HT-29 (cell line): Measurements from ENCODE around the gene C10orf95. TPM values are rescaled to one million over a fixed set of nuclear protein-coding genes. Genes with fewer than 3 reads are reported as not detected.
A peak's percentile ranks its signal among the peaks of the same experiment; 100 is the strongest.
"Not testable (repeated sequence)": the region's sequence is repeated elsewhere in the genome, so short reads cannot be mapped to it uniquely, and the experiment has no call there.

Experiments
- DNase-seq: peaks from one replicate; pipeline ENCODE4 v3.0.0-alpha.2; 2015; ENCODE audit warnings: low spot score
- total RNA-seq: library from RNA; depleted of rRNA; stranded (reverse); fragments of >200 nt; shearing (Covaris generic); gene quantifications from 2 replicates; pipeline ENCODE4 v1.2.3, GENCODE V29; 2014

Gene C10orf95
- total RNA-seq, 1 experiment from 2014 or later: 4.5 TPM

DNA sequence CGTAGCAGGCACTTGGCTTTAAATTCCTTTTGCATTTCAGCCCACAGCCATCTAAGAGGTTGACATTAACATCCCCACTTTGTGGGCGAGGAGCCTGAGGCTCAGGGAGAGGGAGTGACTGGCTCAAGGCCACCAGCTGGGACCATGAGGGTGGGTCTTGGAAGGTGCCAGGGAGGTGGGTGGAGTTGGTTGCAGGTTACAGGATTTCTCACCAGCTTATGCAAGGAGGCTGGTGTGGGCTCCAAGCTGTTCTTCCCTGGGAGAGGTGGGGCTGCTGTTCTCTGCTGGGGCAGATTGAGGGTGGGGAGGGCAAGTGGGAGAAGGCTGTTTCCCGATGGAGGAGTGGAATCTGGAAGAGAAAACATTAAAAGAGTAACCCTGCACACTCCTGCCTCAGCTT, 14.1 kb upstream of the C10orf95 start:
- DNase-seq: no peak

DNA sequence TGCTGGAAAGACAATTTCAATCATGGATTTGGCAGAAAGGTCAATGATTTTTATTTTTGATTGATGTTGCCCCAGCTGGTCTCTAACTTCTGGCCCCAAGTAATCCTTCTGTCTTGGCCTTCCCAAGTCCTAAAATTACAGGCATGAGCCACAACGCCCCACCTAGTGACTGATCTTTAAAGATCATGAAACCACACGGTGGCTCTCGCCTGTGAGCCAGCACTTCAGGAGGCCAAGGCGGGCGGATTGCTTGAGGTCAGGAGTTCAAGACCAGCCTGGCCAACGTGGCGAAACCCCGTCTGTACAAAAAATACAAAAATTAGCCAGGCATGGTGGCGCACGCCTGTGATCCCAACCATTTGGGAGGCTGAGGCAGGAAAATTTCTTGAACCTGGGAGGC, 12.6 kb upstream of the C10orf95 start:
- no peak for DNase-seq

DNA sequence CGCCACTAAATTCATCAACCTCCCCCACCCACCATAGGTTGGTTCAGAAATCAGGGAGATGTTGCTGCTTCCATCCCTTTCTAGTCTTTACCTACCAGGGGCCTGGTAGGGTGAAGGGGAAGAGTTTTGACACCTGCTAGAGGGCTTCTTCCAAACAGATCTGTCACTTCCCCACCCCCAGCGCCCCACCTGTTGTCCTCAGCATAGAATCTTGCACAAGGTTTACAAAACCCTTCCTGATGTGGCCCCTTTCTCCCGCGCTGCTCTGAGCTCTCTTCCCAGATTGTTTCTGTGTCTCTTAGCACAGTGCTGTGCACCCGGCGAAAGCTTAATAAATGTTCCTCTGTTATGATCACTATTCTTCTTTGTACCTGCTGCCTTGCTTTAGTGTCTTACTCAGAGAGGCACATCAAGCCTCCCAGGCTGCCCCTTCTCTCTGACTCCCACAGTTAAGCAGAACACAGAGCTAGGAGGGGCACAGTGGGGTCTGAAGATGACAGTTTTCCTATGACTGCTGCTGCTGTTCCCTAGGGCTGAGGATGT, 11.2 kb upstream of the C10orf95 start:
- no peak for DNase-seq

DNA sequence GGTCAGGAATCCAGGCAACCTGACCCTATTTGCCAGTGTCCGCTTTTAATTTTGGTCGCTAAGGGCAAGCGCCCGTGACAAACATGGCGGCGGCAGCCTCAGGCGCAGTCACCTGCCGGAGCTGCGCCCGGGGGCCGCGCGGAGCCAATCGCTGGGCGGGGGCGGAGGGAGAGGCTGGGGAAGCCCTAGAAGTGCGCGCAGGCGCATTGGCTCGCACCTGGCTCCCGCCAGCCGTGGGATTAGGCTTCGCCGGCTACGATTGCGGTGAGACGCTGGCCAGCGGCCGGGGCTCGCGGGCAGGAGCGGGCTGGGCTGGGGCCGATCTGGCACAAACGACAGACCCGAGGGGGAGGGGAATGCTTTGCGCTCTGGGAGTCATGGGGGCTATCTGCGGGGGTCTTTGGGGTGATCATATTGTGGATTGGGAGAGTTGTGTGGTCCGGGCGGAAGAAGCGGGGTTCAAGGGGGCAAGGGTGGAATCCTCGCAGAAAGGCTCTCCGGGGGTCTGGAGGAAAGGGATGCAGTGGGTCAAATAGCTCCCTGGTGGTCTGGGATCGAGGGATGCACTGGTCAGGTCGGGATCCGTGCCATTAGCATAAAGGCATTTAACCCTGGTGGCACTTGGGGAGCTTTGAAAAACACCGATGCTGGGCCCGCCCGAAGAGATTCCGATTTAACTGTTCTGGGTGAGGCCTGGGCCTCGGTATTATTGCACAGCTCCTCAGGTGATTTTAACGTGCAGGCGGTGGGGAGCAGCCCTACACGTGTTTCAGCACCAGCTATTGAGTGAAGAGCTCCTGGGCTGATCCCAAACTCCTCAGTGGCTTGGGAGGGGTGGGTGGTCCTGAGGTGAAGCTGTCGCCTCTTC, 10.1 kb upstream of the C10orf95 start:
- DNase-seq: peak; percentile 97

DNA sequence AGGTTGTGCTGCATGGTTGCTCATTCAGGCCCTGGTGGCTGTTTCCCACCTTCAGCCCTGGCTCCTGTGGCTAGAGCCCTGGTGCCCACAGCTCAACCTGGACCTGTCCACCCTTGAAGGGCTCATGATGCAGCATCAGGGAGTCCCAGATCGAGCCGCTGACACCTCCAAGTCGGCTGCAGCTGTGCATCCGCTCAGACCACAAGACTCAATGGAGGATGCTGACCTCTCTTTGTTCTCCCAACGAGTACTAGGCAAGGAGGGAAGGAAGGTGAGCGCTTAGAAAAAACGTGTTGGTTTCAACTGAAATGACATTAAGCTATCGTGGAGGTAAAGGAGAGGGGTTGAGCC, 9.5 kb upstream of the C10orf95 start:
- DNase-seq: no peak

DNA sequence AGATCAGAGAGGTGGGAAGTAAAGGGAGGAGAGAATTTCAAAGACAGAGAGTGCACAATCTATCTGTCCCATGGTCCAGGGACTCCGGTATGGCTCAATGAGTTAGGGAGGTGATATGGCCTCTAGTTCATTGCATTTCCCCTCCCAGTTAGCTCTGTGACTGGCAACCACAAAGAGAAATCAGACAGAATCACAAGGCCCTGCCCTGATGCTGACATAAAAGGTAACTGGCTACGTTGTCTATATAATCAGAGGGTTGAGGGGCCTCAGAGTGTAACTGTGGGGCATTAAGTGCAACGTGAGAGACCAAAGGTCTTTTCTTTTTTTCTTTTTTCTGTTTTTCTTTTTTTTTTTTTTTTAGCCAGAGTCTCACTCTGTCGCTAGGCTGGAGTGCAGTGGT, 7.3 kb upstream of the C10orf95 start:
- DNase-seq: no peak

DNA sequence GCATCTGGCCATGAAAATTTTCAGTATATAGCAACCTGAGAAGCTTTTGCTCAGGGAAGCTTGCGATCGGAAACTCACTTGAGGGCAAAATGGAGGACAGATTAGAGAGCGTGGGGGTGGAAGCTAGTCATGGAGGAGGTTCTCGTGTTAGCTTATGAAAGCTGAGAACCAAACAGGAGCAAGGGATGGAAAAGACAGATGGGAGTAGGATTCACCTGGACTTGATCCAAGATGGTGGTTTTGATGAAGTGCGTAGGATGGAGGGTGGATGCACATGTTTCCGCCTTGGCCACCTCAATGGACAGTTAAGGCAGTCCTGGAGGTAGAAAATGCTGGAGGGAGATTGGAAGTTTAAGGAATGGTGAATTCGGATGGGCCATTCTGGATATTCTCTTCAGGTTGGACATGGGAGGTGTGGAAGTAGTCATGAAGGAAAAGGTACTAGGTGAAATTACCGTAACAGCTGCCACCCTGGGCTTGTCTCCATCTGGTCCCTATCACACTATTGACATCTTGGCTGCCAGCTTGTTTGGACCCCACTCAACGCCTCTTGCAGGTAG, 6.3 kb upstream of the C10orf95 start:
- no peak for DNase-seq

DNA sequence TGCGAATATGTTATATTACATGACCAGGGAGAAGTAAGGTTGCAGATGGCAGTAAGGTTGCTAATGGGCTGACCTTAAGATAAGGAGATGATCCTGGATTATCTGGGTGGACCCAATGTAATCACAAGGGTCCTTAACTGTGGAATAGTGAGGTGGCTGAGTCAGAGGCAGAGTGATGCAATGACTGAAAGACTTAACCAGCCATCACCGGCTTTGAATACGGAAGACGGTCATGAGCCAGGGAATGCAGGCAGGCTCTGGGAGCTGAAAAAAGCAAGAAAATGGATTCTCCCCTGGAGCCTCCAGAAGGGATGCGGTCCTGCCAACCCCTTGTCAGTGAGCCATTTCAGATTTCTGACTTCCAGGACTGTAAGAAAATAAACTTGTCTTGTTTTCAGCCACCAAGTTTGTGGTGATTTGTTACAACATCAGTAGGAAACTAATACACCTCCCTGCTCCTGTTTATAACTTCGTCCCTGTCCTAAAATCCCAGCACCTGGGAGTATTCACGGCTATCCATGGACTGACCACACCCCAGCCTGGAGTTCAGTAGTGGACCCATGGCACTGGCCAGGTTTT, 4.6 kb upstream of the C10orf95 start:
- DNase-seq: no peak

DNA sequence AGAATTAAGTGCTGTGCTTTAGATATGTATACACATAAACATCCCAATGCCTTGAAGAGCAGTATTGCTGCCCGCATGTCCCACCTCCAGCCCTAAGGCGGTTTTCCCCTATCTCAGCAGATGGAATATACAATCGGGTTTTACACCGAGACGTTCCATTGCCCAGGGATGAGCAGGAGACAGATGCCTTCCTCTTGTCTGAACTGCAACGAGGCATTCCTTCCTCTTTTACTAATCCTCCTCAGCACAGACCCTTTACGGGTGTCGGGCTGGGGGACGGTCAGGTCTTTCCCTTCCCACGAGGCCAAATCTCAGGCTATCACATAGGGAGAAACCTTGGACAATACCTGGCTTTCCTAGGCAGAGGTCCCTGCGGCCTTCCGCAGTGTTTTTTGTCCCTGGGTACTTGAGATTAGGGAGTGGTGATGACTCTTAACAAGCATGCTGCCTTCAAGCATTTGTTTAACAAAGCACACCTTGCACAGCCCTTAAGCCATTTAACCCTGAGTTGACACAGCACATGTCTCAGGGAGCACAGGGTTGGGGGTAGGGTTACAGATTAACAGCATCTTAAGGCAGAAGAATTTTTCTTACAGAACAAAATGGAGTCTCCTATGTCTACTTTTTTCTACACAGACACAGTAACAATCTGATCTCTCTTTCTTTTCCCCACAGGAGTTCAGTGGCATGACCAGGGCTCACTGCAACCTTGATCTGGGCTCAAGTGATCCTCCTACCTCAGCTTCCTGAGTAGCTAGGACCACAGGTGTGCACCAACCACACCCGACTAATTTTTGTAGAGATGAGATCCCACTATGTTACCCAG, 3.5 kb upstream of the C10orf95 start:
- DNase-seq: not testable (repeated sequence)

DNA sequence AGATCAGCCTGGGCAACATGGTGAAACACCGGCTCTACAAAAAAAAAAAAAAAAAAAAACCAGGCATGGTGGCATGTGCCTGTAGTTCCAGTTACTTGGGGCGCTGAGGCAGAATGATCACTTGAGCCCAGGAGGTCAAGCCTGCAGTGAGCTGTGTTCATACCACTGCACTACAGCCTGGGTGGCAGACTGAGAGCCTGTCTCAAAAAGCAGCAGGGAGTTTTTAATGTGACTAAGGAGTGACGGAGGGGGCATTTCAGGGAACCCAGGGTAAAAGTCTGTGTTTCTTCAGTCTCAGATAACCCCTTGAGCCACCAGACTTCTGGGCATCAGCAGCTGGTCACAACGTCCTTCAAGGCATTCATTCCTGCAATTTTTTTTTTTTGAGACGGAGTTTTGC, 2.2 kb upstream of the C10orf95 start:
- no peak for DNase-seq

DNA sequence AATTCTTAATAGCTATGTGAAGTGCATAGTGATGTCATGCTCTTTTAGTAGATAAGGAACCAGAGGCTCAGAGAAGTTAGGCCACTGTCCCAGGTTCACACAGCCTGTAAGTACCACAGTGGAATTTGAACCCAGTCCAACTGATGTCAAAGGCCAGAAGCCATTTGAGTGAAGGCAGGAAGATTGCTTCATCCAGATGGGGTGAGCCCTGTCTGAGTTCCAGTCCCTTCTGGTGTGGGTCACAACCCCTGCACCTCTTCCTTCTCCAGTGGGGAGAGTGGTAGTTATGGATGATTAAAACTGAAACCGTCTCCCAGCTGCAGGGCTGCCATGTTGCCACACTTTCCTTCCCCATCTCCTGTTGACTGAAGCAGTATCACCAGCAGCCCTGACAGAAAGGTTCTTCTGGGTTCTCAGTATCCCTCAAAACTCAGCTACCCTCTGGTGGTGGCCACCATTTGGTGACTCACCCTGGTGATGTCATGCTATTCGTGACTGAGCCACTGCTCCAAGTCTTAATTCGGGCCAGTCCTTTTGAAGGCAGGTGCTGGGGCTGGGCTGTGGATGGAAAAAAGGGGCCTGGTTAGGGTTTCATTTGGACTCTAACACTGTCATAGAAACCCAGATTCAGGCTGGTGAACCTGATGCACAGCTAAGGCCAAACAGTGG, 1.5 kb upstream of the C10orf95 start:
- no peak for DNase-seq

DNA sequence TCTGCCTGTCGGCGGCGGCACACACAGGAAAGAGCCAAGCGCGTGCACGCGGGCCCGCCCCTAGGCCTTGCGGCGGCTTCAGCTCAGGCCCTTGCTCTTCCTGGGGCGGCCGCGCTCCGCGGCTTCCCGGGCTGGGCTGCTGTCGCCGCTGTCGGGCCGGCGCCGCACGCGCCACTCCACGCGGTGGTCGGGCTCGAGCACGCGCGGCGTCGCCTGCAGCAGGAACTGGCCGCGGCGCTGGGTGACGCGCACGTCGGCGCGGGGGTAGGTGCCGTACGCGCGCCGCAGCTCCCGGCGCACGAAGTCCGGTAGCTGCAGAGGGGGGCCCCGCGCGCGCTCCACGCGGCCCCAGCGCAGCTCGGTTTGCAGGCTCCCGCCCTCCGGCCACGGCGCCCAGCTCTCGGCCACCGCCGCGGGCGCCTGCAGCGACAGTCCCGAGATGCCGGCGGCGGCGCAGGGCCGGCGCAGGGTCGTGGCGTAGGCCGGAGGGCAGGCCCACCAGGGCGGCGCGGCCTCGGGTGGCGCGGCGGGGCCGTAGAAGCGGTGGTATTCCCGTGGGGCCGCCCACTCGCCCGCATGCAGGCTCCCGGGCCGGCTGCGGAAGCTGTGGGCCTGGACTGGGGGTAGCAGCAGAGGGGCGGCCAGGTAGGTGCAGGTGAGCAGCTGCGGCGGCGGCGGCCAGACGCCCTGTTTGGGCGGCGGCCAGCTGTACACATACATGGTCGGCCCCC, 804 bp downstream of the C10orf95 start:
- peak; percentile 93 for DNase-seq

DNA sequence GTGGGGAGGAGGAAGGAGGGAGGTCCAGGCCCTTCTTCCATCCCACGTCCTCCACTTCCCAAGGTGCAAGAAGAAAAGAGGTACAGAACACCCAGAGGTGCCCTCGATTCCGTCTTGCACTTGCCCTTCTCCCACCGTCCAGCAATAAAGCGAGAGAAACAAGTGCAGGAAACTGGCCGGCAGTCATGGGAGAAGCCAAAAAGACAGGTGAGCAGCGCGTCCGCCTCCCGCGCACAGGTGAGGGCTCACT, 1.3 kb downstream of the C10orf95 start:
- no peak for DNase-seq

DNA sequence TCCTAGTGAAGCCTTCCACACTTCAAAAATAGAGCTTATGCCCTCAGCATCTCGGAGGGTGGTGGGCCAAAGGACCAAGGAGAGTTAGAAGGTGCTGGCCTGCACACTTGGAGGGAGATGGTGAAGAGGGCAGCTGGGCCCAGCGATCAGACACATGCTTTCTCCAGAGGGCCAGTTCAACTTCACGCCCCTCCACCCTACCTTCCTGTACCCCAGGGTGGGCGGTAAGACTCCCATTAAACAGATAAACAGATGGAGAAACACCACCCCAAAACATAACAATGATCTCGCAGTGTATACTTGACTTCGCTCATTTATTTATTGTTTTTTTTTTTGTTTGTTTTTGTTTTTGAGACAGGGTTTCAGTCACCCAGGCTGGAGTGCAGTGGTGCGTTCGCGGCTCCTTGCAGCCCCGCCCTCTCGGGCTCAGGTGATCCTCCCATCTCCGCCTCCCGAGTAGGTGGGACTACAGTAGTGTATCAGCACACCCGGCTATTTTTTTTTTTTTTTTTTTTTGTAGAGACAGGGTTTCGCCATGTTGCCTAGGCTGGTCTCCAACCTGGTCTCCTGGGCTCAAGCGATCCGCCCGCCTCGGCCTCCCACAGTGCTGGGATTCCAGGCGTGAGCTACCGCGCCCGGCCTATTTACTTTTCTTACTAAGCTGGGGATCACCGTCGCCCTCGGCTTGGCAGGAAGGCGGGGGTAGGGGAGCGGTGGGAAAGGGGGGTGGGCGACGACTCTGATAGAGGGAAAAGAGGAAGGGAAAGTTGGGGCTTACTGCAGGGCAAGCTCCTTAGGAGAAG, 1.8 kb downstream of the C10orf95 start:
- peak; percentile 81 for DNase-seq

DNA sequence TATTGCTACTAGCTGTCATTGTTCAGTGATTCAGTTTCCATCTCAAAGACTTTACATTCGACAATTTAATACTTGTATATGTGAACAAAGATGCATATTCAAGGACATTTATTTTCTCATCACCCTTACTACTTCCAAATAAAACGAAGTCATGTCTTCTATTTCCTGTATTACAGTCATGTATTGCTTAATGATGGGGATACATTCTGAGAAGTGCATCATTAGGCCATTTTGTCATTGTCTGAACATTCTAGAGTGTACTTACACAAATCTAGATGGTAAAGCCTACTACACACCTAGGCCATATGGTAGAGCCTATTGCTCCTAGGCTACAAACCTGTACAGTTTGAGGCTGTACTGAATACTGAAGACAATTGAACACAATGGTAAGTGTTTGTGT, 6.5 kb downstream of the C10orf95 start:
- DNase-seq: no peak

DNA sequence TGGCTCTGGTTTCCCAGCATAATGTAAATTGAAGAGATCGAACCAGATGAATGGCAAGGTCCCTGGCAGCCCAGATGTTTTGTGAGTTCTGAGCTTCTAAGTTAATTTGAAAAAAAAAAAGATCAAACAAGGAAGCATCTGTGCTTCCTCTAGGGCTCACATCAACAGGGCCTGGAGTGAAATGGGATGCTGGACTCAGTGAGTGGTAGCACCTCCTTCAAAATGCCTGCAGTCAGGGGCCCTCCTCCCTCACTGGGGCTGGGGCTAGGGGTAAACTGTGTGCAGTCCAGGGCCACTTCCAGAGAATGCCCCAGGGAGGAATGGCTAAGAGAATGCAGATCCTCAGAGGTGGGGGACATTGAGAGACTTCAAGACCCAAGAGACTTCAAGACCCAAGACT, 13.0 kb downstream of the C10orf95 start:
- DNase-seq: no peak

DNA sequence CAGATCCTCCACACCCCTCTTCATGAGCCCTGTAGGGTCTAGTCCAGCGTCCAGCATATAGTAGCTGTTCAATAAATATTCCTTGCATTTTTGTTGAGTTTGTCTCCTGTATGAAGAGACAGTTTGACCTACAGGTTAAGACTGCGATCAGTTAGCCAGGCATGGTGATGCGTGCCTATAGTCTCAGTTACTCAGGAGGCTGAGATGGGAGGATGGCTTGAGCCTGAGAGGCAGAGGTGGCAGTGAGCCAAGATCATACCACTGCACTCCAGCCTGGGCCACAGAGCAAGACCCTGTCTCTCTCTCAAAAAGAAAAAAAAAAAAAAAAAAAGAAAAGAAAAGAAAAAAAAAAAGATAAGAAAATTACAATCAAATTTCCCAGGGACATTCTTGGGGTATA, 13.8 kb downstream of the C10orf95 start:
- no peak for DNase-seq

DNA sequence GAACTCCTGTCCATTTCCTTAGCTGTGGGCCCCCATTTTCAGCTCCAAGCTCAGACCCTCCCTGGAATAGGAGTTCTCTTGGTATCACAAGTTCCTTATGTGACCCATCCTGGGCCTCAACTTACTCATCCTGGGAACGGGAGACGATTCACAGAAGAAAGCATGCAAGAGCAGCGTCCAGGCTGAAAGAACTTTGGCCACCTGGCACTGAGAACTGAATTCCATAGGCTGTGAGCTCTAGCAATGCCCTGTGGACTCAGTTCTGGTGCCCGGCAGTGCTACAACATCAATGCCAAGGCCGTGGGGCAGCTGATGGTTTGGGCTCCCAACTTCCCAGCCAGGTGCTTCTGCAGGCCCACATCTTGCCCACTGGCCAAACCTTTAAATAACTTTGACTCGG, 15.0 kb downstream of the C10orf95 start:
- no peak for DNase-seq

DNA sequence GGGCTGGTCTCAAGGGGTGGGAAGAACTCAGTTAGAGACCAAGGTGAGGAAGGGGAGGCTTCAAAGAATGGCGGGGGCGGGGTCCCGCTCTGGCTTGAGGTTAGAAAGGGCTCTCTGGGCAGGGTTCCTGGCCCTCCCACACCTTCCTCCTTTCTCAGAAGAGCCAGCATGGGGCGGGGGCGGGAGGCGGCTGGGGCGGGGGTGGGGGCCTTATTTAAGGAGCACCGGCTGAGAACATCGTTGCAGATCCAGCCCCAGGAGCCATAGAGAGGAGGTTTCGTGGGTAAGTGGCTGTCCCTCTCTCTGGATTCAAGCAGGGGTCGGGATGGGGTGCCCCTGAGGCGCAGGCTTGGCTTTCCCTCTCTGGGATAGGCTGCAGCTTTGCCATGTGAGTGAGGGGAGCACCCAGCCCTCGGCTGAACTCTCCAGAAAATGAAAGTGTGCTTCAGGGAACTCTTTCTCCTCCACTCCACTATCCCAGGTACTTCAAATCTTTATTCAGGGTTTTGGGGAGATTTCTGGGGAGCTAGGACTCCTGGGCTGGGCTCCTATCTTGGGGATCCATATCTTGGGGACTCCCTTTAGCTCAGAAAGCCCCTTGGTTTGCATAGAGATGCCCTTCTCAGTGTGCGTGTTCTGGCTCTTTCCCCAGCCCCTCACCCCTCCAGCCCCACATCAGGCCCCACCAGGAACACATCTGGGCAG, 15.7 kb downstream of the C10orf95 start:
- DNase-seq: no peak

DNA sequence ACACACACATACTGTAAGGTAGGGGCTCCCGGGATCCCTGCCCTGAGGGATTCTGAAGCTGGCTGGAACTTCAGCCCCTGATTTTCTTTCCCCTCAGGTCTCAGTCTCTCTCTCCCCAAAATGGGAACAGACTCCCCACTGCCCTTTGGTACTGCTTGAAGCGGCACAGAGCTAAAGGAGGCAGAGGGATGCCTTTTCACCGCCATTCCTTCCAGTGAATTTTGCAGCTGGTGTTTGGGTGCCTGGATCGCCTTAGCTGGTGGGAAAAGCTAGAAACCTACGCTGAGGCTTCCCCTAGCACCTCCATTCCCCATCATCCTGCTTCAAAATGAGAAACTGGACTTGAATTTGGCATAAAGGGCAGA, 16.2 kb downstream of the C10orf95 start:
- DNase-seq: no peak
